ENCODE data around the gene UBE2M.

The UBE2M gene

GRCh38 chr19:58538257-58539168 is 19.9 kb downstream of the UBE2M start:
- no peak for DNase-seq

GRCh38 chr19:58536852-58537798 is 21.3 kb downstream of the UBE2M start:
- no peak for DNase-seq

- DNase-seq, result no peak
Observed at GRCh38 chr19:58535857-58536256, 22.6 kb downstream of the UBE2M start.

- no peak for DNase-seq
Observed at GRCh38 chr19:58531034-58531840, 27.2 kb downstream of the UBE2M start.

- no peak for DNase-seq
Observed at GRCh38 chr19:58529405-58529804, 29.0 kb downstream of the UBE2M start.

- no peak for DNase-seq
Observed at GRCh38 chr19:58522709-58523108, 35.7 kb downstream of the UBE2M start.

- DNase-seq, result no peak
Observed at GRCh38 chr19:58521651-58522050, 36.8 kb downstream of the UBE2M start.

GRCh38 chr19:58520257-58520599 is 38.2 kb downstream of the UBE2M start:
- DNase-seq, result no peak

- peak; percentile 85 for DNase-seq
Observed at GRCh38 chr19:58519355-58520256, 38.8 kb downstream of the UBE2M start, which contains the start of gene ZBTB45. Gene ZBTB45, minus strand, starts transcription at chr19:58519810. Its CDS starts 2,137 bp downstream, at chr19:58517673.

GRCh38 chr19:58519087-58519354 is 39.4 kb downstream of the UBE2M start:
- DNase-seq, result no peak

GRCh38 chr19:58518256-58519086 is 39.9 kb downstream of the UBE2M start:
- no peak for DNase-seq

- no peak for DNase-seq
Observed at GRCh38 chr19:58516964-58517833, 41.2 kb downstream of the UBE2M start.

DNA sequence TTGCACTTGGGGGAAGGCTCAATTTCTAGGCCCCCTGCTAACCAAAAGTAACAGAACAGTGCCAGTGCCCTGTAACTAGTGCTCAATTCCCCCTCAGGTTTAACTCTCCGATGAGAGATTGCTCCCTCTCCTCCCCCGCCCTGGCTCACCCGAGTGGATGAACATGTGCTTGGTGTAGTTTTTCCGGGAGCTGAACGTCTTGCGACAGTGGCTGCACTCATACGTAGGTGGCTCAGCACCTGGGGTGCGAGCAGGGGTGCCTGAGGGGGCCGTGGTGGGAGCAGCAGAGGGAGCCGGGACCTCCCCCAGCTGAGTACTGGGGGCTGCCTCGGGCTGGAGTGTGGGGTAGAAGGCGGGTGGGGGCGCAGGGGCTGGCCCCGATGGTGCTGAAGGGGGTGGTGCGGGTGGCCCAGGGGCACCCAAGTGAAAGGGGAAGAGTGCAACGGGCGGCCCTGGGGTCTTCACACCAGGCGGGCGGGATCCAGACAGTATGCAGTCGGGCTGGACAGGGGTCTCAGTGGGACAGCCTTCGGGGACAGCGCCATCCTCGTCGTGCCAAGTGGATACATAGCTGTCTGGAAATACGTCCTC is 42.1 kb downstream of the UBE2M start:
- no peak for DNase-seq

GRCh38 chr19:58515259-58515658 is 43.2 kb downstream of the UBE2M start:
- DNase-seq, result no peak

GRCh38 chr19:58514564-58515022 is 43.8 kb downstream of the UBE2M start:
- DNase-seq, result no peak

GRCh38 chr19:58513694-58514563 is 44.5 kb downstream of the UBE2M start:
- DNase-seq, result peak; percentile 63

- DNase-seq, result no peak
Observed at GRCh38 chr19:58513213-58513693, 45.2 kb downstream of the UBE2M start.
